GF-D8 (cell line): ENCODE measurements around the gene CDRT15.
A peak's percentile ranks its signal among the peaks of the same experiment; 100 is the strongest.
"Not testable (repeated sequence)": the region's sequence is repeated elsewhere in the genome, so short reads cannot be mapped to it uniquely, and the experiment has no call there.

Source experiments
- DNase-seq: peaks from one replicate; lab custom pipeline; 2025; lab: John Stamatoyannopoulos, UW

Gene CDRT15

GRCh38 chr17:14236762-14237161, at the start of gene CDRT15:
Gene CDRT15 (minus strand): TSS chr17:14236862. CDS start chr17:14236833, 29 bp downstream.
- not testable (repeated sequence) for DNase-seq

GRCh38 chr17:14282726-14283125, 46.1 kb upstream of the CDRT15 start:
- no peak for DNase-seq

- no peak for DNase-seq
These were observed 44.9 kb upstream of the CDRT15 start for GRCh38 chr17:14281530-14281929.

GRCh38 chr17:14276535-14277250, 40.0 kb upstream of the CDRT15 start:
- no peak for DNase-seq

- no peak for DNase-seq
These were observed 33.8 kb upstream of the CDRT15 start for GRCh38 chr17:14270508-14270907.

GRCh38 chr17:14269473-14269872, 32.8 kb upstream of the CDRT15 start:
- no peak for DNase-seq

GRCh38 chr17:14268264-14268663, 31.6 kb upstream of the CDRT15 start:
- DNase-seq, result no peak

- no peak for DNase-seq
These were observed 24.7 kb upstream of the CDRT15 start for GRCh38 chr17:14261406-14261805.

- DNase-seq, result no peak
These were observed 9.0 kb upstream of the CDRT15 start for GRCh38 chr17:14245629-14246028.

- DNase-seq, result no peak
These were observed 8.3 kb upstream of the CDRT15 start for GRCh38 chr17:14245002-14245401.

- not testable (repeated sequence) for DNase-seq
These were observed 2.6 kb upstream of the CDRT15 start for GRCh38 chr17:14239271-14239670.

GRCh38 chr17:14236032-14236431, 630 bp downstream of the CDRT15 start:
- DNase-seq, result not testable (repeated sequence)

GRCh38 chr17:14235047-14235446, 1.6 kb downstream of the CDRT15 start:
- DNase-seq, result not testable (repeated sequence)

GRCh38 chr17:14231187-14231586, 5.5 kb downstream of the CDRT15 start:
- DNase-seq, result not testable (repeated sequence)

- DNase-seq, result no peak
These were observed 7.8 kb downstream of the CDRT15 start for GRCh38 chr17:14228903-14229302.

- DNase-seq, result no peak
These were observed 9.6 kb downstream of the CDRT15 start for GRCh38 chr17:14227052-14227451.

GRCh38 chr17:14225254-14225980, 11.2 kb downstream of the CDRT15 start:
- no peak for DNase-seq

GRCh38 chr17:14222611-14223010, 14.1 kb downstream of the CDRT15 start:
- no peak for DNase-seq

GRCh38 chr17:14214271-14214670, 22.4 kb downstream of the CDRT15 start:
- peak; percentile 2 for DNase-seq

- no peak for DNase-seq
These were observed 24.3 kb downstream of the CDRT15 start for GRCh38 chr17:14212401-14212800.

GRCh38 chr17:14211801-14212200, 24.9 kb downstream of the CDRT15 start:
- no peak for DNase-seq

- DNase-seq, result no peak
These were observed 25.4 kb downstream of the CDRT15 start for GRCh38 chr17:14211246-14211645.

GRCh38 chr17:14209215-14209614, 27.4 kb downstream of the CDRT15 start:
- no peak for DNase-seq
